K562 (cell line): Measurements from ENCODE around the gene LRRC37A3. TPM values are rescaled to one million over a fixed set of nuclear protein-coding genes. Genes with fewer than 3 reads are reported as not detected.
"Not testable (repeated sequence)": the region's sequence is repeated elsewhere in the genome, so short reads cannot be mapped to it uniquely, and the experiment has no call there.

Source experiments
- ATAC-seq: fragments of 200-7000 bp; cut with Tn5 transposase; 3 replicates; pipeline ENCODE4 v1.9.1; 2020; ENCODE audit warnings: moderate library complexity
- BruUV-seq: library from RNA; stranded (reverse); fragments of 400-500 nt; replicated peaks from 2 replicates; lab custom pipeline; 2021; lab: Mats Ljungman, UMichigan
- CTCF ChIA-PET: fragments of 300-600 bp; formaldehyde crosslinking; extraction: SDS; loops from one replicate; lab custom pipeline; 2021; ENCODE audit warnings: low intra/inter-chr PET ratio; lab: Yijun Ruan, JAX
- POLR2A ChIA-PET: fragments of 300-600, 350-650 bp; sonication (Branson Sonifier 250); formaldehyde crosslinking; extraction: SDS; loops from one replicate; lab custom pipeline; 2021; ENCODE audit warnings: antibody characterized with exemption, inconsistent platforms; lab: Yijun Ruan, JAX
- DNase-seq, 4 experiments: peaks; one replicate each; pipeline versions ENCODE4 v3.0.0 to v3.0.0-alpha.2; 2011 to 2018; ENCODE audit warnings: low spot score in 3 of 4, mixed read lengths in 3 of 4; ENCODE audit errors: extremely low read depth in 1 of 4
- FAIRE-seq: peaks from 2 replicates; lab custom pipeline; 2011; peaks lifted over from hg19 to GRCh38; lab: Jason Lieb, UNC
- H2AFZ ChIP-seq: 2 replicates; pipeline ENCODE4 v1.6.0; 2011; ENCODE audit warnings: low read depth, low read length, control low read depth, inconsistent platforms
- H3K27ac ChIP-seq: fragments of 200-600 bp; 3 replicates; pipeline ENCODE4 v1.8.0; 2011; ENCODE audit warnings: low read depth, mild to moderate bottlenecking, control low read depth, inconsistent platforms, low read length, moderate library complexity, mixed read lengths; ENCODE audit errors: extremely low read depth
- H3K27me3 ChIP-seq, 2 experiments: fragments of 300-600 bp in 1 of 2; 2 replicates in 1 of 2; 3 replicates in 1 of 2; pipeline versions ENCODE4 v1.6.0 to v1.8.0; 2011; ENCODE audit warnings: inconsistent platforms in 2 of 2, low read length in 2 of 2, mild to moderate bottlenecking in 1 of 2, mixed read lengths in 1 of 2, moderate library complexity in 1 of 2; ENCODE audit not compliant: control insufficient read depth in 2 of 2, insufficient read depth in 2 of 2
- H3K36me3 ChIP-seq: fragments of 300-600 bp; 3 replicates; pipeline ENCODE4 v1.8.0; 2011; ENCODE audit warnings: mild to moderate bottlenecking, low read length, inconsistent platforms; ENCODE audit not compliant: control insufficient read depth, insufficient read depth
- H3K4me1 ChIP-seq, 2 experiments: fragments of 200-600 bp in 1 of 2; replicated peaks in 1 of 2; 2 replicates in 1 of 2; 3 replicates in 1 of 2; pipeline versions ENCODE4 v1.5.1 to v1.8.0; 2011; ENCODE audit warnings: inconsistent platforms in 2 of 2, low read length in 2 of 2, mild to moderate bottlenecking in 1 of 2, mixed read lengths in 1 of 2, moderate library complexity in 1 of 2; ENCODE audit not compliant: control insufficient read depth in 2 of 2, insufficient read depth in 2 of 2
- H3K4me2 ChIP-seq: 2 replicates; pipeline ENCODE4 v1.6.1; 2011; ENCODE audit warnings: low read length, control low read depth, inconsistent platforms, mixed read lengths; ENCODE audit not compliant: insufficient read depth
- H3K4me3 ChIP-seq: fragments of 200-600 bp; sonication (generic), shearing (Covaris generic); 2 replicates; pipeline ENCODE4 v1.5.1; 2016; ENCODE audit warnings: control low read depth, inconsistent platforms
- H3K79me2 ChIP-seq: fragments of 200-600 bp; 3 replicates; pipeline ENCODE4 v1.8.0; 2011; ENCODE audit warnings: low read length, inconsistent platforms; ENCODE audit not compliant: control insufficient read depth, insufficient read depth
- H3K9ac ChIP-seq, 2 experiments: 2 replicates each; pipeline versions ENCODE4 v1.6.0 to v1.6.1; 2011; ENCODE audit warnings: low read depth in 2 of 2, low read length in 2 of 2, control low read depth in 1 of 2, inconsistent platforms in 1 of 2, mild to moderate bottlenecking in 1 of 2, mixed read lengths in 1 of 2; ENCODE audit not compliant: insufficient read depth in 1 of 2
- H3K9me1 ChIP-seq: one replicate; pipeline ENCODE4 v1.6.0; 2011; ENCODE audit warnings: inconsistent platforms, mild to moderate bottlenecking, low read length, moderate library complexity; ENCODE audit not compliant: control insufficient read depth, insufficient read depth
- H3K9me3 ChIP-seq: replicated peaks from 2 replicates; pipeline ENCODE4 v1.5.1; 2011; ENCODE audit warnings: low read depth, low read length, inconsistent platforms; ENCODE audit not compliant: control insufficient read depth, insufficient read depth
- H4K20me1 ChIP-seq: replicated peaks from 2 replicates; pipeline ENCODE4 v1.6.1; 2011; ENCODE audit warnings: low read length, inconsistent platforms, mixed read lengths; ENCODE audit not compliant: control insufficient read depth, insufficient read depth
- RAD21 ChIP-seq, 2 experiments: fragments of 250-450 bp in 1 of 2; fragments of 450-650 bp in 1 of 2; sonication (Bioruptor Pico) in 1 of 2; formaldehyde crosslinking in 1 of 2; IDR thresholded peaks in 1 of 2; conservative IDR thresholded peaks in 1 of 2; 2 replicates each; pipeline versions ENCODE4 v1.4.0 to v1.8.0; 2020 to 2022; ENCODE audit warnings: mild to moderate bottlenecking in 2 of 2, moderate library complexity in 1 of 2
- SMC3 ChIP-seq: conservative IDR thresholded peaks from 2 replicates; pipeline ENCODE4 v1.6.1; 2011; ENCODE audit warnings: low read depth, low read length, improper control_type of control experiment; ENCODE audit not compliant: insufficient read depth
- WGBS: fragments of 100-300 bp; shearing (Covaris generic); methylation state at CpG from one replicate; pipeline ENCODE4 v1.1.6; 2016; ENCODE audit warnings: low coverage, mixed read lengths; ENCODE audit not compliant: insufficient coverage; ENCODE audit errors: missing lambda C conversion rate; 5-methylcytosine and 5-hydroxymethylcytosine counted together
- in situ Hi-C: fragments of 300-500 bp; cut with MboI; formaldehyde crosslinking; loops from 4 replicates; pipeline ENCODE4 v1.15.0; 2018; ENCODE audit warnings: inconsistent platforms, mixed read lengths
- intact Hi-C: fragments of 100-400 bp; cut with micrococcal nuclease; formaldehyde crosslinking; loops from 2 replicates; pipeline ENCODE4 v1.14.2; 2022
- polyA plus RNA-seq, 8 experiments: library from polyadenylated mRNA; depleted of rRNA in 4 of 8; stranded (reverse) in 5 of 8; unstranded in 3 of 8; fragments of >200 nt; fragmentation: Nextera tagmentation in 2 of 8; fragmentation: Illumina TruSeq in 1 of 8; extraction: Ambion mirVana in 2 of 8; extraction: Trizol in 1 of 8; gene quantifications; 2 replicates each; pipeline versions ENCODE4 v1.2.1 to v1.2.3, GENCODE V29; 2011 to 2014; ENCODE audit warnings: inconsistent platforms in 1 of 8, missing spikeins in 1 of 8
- total RNA-seq, 7 experiments: library from RNA; depleted of rRNA in 6 of 7; stranded (reverse); fragments of >200 nt in 6 of 7; fragmentation: Illumina TruSeq in 2 of 7; extraction: Trizol in 2 of 7; gene quantifications; 2 replicates each; pipeline versions ENCODE4 v1.2.1 to v1.2.3, GENCODE V29; 2011 to 2021; ENCODE audit warnings: low replicate concordance in 1 of 7
- TF ChIP-seq, protein P1 (sequence below): sonication (generic); formaldehyde crosslinking; IDR thresholded peaks from 2 replicates; pipeline ENCODE4 v1.8.1; 2023; ENCODE audit warnings: mild to moderate bottlenecking, missing genetic modification reagents
- TF ChIP-seq, protein P2 (sequence below), 2 experiments: fragments of 450-650 bp; formaldehyde crosslinking in 1 of 2; IDR thresholded peaks; 2 replicates each; pipeline versions ENCODE4 v1.4.0 to v1.6.1; 2014 to 2020; ENCODE audit warnings: mild to moderate bottlenecking in 2 of 2, borderline replicate concordance in 1 of 2, low read depth in 1 of 2
- TF ChIP-seq, protein P3 (sequence below): IDR thresholded peaks from 2 replicates; pipeline ENCODE4 v1.6.1; 2011; ENCODE audit warnings: borderline replicate concordance, low read depth, mild to moderate bottlenecking, moderate library complexity, low read length; ENCODE audit not compliant: insufficient read depth, poor library complexity, severe bottlenecking

LRRC37A3 gene
- total and polyA plus RNA-seq, 9 of the 15 experiments (the other 6 are each of a cell fraction or from before 2014, with no cell fraction given): 0.14 to 5.9 (median 2.2) TPM

DNA sequence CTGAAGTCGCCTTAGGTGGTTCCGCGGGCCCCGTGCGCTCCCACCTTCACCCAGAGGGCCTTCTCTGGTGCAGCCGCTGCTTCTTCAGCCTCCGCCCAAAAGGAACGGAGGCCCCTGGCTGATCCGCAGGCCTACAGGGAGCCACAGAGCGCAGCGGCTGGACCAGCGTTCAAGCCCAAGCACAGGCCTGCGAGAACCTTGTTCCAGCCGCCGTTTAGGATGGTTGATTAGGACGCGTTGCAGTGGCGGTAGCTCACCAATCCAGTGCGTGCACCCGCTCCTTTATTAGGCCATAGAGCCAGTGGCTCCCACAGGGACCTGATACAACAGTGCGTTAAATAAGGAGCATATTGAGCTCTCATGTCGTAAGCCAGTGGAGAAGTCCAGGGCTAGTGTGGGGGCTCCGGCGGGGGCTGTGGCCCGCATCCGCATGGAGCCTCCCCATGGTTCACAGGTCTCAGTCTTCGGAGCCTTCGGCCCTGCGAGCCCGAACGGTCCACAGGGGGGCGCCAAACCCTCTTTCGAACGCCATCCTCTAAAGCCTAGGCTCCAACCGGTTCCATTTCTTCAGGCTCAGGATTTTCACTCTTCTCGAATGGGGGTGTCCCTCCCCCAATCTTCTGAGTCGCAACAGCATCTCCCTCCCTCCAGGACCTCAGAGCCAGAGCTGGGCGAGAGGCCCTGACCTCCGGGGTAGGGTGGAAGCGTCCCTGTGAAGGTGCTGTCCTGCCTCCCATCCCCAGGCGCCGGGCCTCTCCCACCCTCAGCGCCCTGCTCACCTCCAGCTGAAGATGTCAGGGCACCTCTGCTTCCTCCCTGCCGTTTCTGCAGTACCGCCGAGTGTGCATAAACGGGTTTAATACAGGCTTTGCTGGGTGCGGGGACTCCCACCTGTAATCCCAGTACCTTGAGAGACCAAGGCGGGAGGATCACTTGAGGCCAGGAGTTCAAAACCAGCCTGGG, 71.5 kb downstream of the LRRC37A3 start:
- DNase-seq (peak; percentile 39 to 80 (median 49)), ATAC-seq (peak; percentile 93)
- BruUV-seq, H3K9ac ChIP-seq, H4K20me1 ChIP-seq, in situ Hi-C loops, H3K79me2 ChIP-seq, H3K4me3 ChIP-seq, FAIRE-seq, H3K27ac ChIP-seq, POLR2A ChIA-PET, H3K9me3 ChIP-seq, H3K27me3 ChIP-seq, H3K4me2 ChIP-seq, H3K9me1 ChIP-seq, H3K36me3 ChIP-seq: not testable (repeated sequence)
- intact Hi-C loops: loop anchor here (5.0 kb wide), 1 partner anchor 90 kb away; no protein-coding TSS in a partner anchor
- Histone ChIP-seq H2AFZ (0 out of 2 replicates have a peak overlapping the region, but pooled peaks have one; percentile 48), H3K4me1 (peaks cover 0 to 16% of the 10 kb centered on the region in 2 experiments; a peak in 2 of 5 replicates)
- CTCF ChIA-PET: interaction anchor here (1.4 kb wide), 1 partner anchor 91 kb away, joined by 4 read pairs; no protein-coding TSS in a partner anchor
- 39% methylated on average over 22 of the region's 49 CpGs for WGBS
- TF ChIP-seq, protein P1, sequence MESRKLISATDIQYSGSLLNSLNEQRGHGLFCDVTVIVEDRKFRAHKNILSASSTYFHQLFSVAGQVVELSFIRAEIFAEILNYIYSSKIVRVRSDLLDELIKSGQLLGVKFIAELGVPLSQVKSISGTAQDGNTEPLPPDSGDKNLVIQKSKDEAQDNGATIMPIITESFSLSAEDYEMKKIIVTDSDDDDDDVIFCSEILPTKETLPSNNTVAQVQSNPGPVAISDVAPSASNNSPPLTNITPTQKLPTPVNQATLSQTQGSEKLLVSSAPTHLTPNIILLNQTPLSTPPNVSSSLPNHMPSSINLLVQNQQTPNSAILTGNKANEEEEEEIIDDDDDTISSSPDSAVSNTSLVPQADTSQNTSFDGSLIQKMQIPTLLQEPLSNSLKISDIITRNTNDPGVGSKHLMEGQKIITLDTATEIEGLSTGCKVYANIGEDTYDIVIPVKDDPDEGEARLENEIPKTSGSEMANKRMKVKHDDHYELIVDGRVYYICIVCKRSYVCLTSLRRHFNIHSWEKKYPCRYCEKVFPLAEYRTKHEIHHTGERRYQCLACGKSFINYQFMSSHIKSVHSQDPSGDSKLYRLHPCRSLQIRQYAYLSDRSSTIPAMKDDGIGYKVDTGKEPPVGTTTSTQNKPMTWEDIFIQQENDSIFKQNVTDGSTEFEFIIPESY (CRISPR knock-in tag): peak; percentile 78
- TF ChIP-seq, protein P2, sequence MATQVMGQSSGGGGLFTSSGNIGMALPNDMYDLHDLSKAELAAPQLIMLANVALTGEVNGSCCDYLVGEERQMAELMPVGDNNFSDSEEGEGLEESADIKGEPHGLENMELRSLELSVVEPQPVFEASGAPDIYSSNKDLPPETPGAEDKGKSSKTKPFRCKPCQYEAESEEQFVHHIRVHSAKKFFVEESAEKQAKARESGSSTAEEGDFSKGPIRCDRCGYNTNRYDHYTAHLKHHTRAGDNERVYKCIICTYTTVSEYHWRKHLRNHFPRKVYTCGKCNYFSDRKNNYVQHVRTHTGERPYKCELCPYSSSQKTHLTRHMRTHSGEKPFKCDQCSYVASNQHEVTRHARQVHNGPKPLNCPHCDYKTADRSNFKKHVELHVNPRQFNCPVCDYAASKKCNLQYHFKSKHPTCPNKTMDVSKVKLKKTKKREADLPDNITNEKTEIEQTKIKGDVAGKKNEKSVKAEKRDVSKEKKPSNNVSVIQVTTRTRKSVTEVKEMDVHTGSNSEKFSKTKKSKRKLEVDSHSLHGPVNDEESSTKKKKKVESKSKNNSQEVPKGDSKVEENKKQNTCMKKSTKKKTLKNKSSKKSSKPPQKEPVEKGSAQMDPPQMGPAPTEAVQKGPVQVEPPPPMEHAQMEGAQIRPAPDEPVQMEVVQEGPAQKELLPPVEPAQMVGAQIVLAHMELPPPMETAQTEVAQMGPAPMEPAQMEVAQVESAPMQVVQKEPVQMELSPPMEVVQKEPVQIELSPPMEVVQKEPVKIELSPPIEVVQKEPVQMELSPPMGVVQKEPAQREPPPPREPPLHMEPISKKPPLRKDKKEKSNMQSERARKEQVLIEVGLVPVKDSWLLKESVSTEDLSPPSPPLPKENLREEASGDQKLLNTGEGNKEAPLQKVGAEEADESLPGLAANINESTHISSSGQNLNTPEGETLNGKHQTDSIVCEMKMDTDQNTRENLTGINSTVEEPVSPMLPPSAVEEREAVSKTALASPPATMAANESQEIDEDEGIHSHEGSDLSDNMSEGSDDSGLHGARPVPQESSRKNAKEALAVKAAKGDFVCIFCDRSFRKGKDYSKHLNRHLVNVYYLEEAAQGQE (IDR thresholded peaks at IDR 0.05; ENCODE audit: borderline replicate concordance): peak; percentile 53; the same call in 1 of the 2 replicates
- TF ChIP-seq, protein P2 (CRISPR knock-in tag; IDR thresholded peaks at IDR 0.05; ENCODE audit: low read depth): not testable (repeated sequence)
- peak; percentile 30 to 73; a peak in 2 of 4 replicates for TF ChIP-seq RAD21 (CRISPR knock-in tag; conservative IDR thresholded peaks at IDR 0.05 in 1 of 2, IDR thresholded peaks at IDR 0.05 in 1 of 2)
- TF ChIP-seq SMC3: peak; percentile 26; the same call in 1 of the 2 replicates
- TF ChIP-seq, protein P3, sequence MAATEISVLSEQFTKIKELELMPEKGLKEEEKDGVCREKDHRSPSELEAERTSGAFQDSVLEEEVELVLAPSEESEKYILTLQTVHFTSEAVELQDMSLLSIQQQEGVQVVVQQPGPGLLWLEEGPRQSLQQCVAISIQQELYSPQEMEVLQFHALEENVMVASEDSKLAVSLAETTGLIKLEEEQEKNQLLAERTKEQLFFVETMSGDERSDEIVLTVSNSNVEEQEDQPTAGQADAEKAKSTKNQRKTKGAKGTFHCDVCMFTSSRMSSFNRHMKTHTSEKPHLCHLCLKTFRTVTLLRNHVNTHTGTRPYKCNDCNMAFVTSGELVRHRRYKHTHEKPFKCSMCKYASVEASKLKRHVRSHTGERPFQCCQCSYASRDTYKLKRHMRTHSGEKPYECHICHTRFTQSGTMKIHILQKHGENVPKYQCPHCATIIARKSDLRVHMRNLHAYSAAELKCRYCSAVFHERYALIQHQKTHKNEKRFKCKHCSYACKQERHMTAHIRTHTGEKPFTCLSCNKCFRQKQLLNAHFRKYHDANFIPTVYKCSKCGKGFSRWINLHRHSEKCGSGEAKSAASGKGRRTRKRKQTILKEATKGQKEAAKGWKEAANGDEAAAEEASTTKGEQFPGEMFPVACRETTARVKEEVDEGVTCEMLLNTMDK: peak; percentile 79
